Natural killer cell (primary cell): ENCODE data around the gene ROBO1. TPM values are rescaled to one million over a fixed set of nuclear protein-coding genes. Genes with fewer than 3 reads are reported as not detected.

Experiments
- ATAC-seq, 3 donors: fragments of 150-1000 bp in 2 of 3; fragments of 200-7000 bp in 1 of 3; cut with Tn5 transposase; 1 replicate in 1 of 3; 2 replicates in 2 of 3; pipeline ENCODE4 v1.10.0; 2021; ENCODE audit warnings: mild to moderate bottlenecking in 2 of 3, moderate library complexity in 2 of 3
- DNase-seq, 2 donors: peaks; one replicate each; pipeline versions ENCODE4 v3.0.0 to v3.0.0-alpha.2; 2013 to 2021; ENCODE audit warnings: mixed read lengths in 1 of 2
- H3K27ac ChIP-seq: one replicate; pipeline ENCODE4 v1.5.1; 2013; ENCODE audit warnings: mild to moderate bottlenecking, low read length
- H3K27me3 ChIP-seq: one replicate; pipeline ENCODE4 v1.6.1; 2013; ENCODE audit warnings: low read length; ENCODE audit not compliant: control insufficient read depth, insufficient read depth
- H3K36me3 ChIP-seq: one replicate; pipeline ENCODE4 v1.6.1; 2013; ENCODE audit warnings: low read length; ENCODE audit not compliant: control insufficient read depth, insufficient read depth
- H3K4me1 ChIP-seq: one replicate; pipeline ENCODE4 v1.6.1; 2013; ENCODE audit warnings: low read length; ENCODE audit not compliant: control insufficient read depth, insufficient read depth
- H3K4me3 ChIP-seq: one replicate; pipeline ENCODE4 v1.5.1; 2013; ENCODE audit warnings: low read length
- H3K9me3 ChIP-seq: one replicate; pipeline ENCODE4 v1.6.1; 2013; ENCODE audit warnings: low read length; ENCODE audit not compliant: control insufficient read depth, insufficient read depth
- H3K27ac Mint-ChIP-seq, 2 donors: one replicate each; pipeline ENCODE4 v1.8.0; 2022; ENCODE audit warnings: mild to moderate bottlenecking in 2 of 2, mixed read lengths in 2 of 2, moderate library complexity in 1 of 2
- H3K27me3 Mint-ChIP-seq, 2 donors: one replicate each; pipeline ENCODE4 v1.8.0; 2022; ENCODE audit warnings: low read depth in 2 of 2, mixed read lengths in 2 of 2
- H3K36me3 Mint-ChIP-seq: one replicate; pipeline ENCODE4 v1.8.0; 2022; ENCODE audit warnings: mixed read lengths
- H3K4me1 Mint-ChIP-seq, 2 donors: one replicate each; pipeline ENCODE4 v1.8.0; 2022; ENCODE audit warnings: mixed read lengths in 2 of 2
- H3K4me3 Mint-ChIP-seq: one replicate; pipeline ENCODE4 v1.8.0; 2022; ENCODE audit warnings: mild to moderate bottlenecking, moderate library complexity, mixed read lengths
- H3K9me3 Mint-ChIP-seq, 2 donors: one replicate each; pipeline ENCODE4 v1.8.0; 2022; ENCODE audit warnings: mixed read lengths in 2 of 2
- CTCF ChIP-seq: fragments of 200-600 bp; IDR thresholded peaks from one replicate; pipeline ENCODE4 v1.8.0; 2022; ENCODE audit warnings: antibody characterized with exemption
- WGBS: methylation state at CpG from one replicate; pipeline ENCODE4 v1.1.7; 2013; ENCODE audit warnings: missing lambda C conversion rate; ENCODE audit not compliant: insufficient coverage; 5-methylcytosine and 5-hydroxymethylcytosine counted together
- intact Hi-C: fragments of 100-400 bp; cut with micrococcal nuclease; formaldehyde crosslinking; loops from one replicate; pipeline ENCODE4 v1.14.2; 2022
- total RNA-seq, 4 donors: library from RNA; stranded (reverse); fragments of 120-200 nt in 1 of 4; gene quantifications; one replicate each; pipeline versions ENCODE4 v1.2.3 to v1.2.4, GENCODE V29; 2013 to 2022

The ROBO1 gene
- total RNA-seq, 3 donors from 2014 or later (not counting 1 experiment from before 2014, with no cell fraction given) = 0.07 TPM; not detected in 2

- Mint-ChIP-seq H3K4me3 (no peak overlapping the region), H3K36me3 (no peaks in the 10 kb centered on the region), H3K4me1 (no peaks in the 10 kb centered on the region), H3K27ac (no peak overlapping the region), H3K9me3 (peaks cover 9 to 10% of the 10 kb centered on the region in 2 donors), H3K27me3 (no peaks in the 10 kb centered on the region)
- no peaks in the 10 kb centered on the region for H3K4me1 ChIP-seq
- no peak for DNase-seq
- H3K4me3 ChIP-seq = no peak overlapping the region
- no peaks in the 10 kb centered on the region for H3K36me3 ChIP-seq
- TF ChIP-seq CTCF = no peak
- intact Hi-C loops = no loop called here
- H3K27me3 ChIP-seq = no peaks in the 10 kb centered on the region
- no peak overlapping the region for H3K27ac ChIP-seq
- no peaks in the 10 kb centered on the region for H3K9me3 ChIP-seq
- ATAC-seq = no peak
- no CpG with 5 or more reads among the region's 1 CpG for WGBS
Measured at GRCh38 chr3:79436387-79436786, 331.4 kb downstream of the ROBO1 start.

GRCh38 chr3:79427081-79427480 is 340.7 kb downstream of the ROBO1 start:
- DNase-seq (no peak), ATAC-seq (no peak)
- Histone ChIP-seq H3K27ac (no peak overlapping the region), H3K4me3 (no peak overlapping the region), H3K27me3 (no peaks in the 10 kb centered on the region), H3K36me3 (no peaks in the 10 kb centered on the region), H3K4me1 (no peaks in the 10 kb centered on the region), H3K9me3 (no peaks in the 10 kb centered on the region)
- Mint-ChIP-seq H3K4me3 (no peak overlapping the region), H3K27me3 (no peaks in the 10 kb centered on the region), H3K9me3 (peaks cover 8 to 11% of the 10 kb centered on the region in 2 donors), H3K27ac (no peak overlapping the region), H3K4me1 (no peaks in the 10 kb centered on the region), H3K36me3 (no peaks in the 10 kb centered on the region)
- intact Hi-C loops = no loop called here
- 69% methylated on average over 5 of the region's 5 CpGs for WGBS
- TF ChIP-seq CTCF = no peak

GRCh38 chr3:79424811-79425210 is 343.0 kb downstream of the ROBO1 start:
- 78% methylated on average over 3 of the region's 3 CpGs for WGBS
- H3K9me3 Mint-ChIP-seq = peaks cover 6 to 7% of the 10 kb centered on the region in 2 donors

More at GRCh38 chr3:79424811-79425210, 343.0 kb downstream of the ROBO1 start:
- ATAC-seq = no peak
- H3K4me1 ChIP-seq = no peaks in the 10 kb centered on the region
- DNase-seq = no peak
- no peaks in the 10 kb centered on the region for H3K9me3 ChIP-seq
- no peak overlapping the region for H3K4me3 ChIP-seq
- no peaks in the 10 kb centered on the region for H3K36me3 Mint-ChIP-seq
- intact Hi-C loops = no loop called here
- no peaks in the 10 kb centered on the region for H3K27me3 ChIP-seq
- H3K27ac ChIP-seq = no peak overlapping the region
- H3K36me3 ChIP-seq = no peaks in the 10 kb centered on the region
- TF ChIP-seq CTCF = no peak
- H3K4me1 Mint-ChIP-seq = no peaks in the 10 kb centered on the region
- no peak overlapping the region for H3K4me3 Mint-ChIP-seq
- H3K27ac Mint-ChIP-seq = no peak overlapping the region
- no peaks in the 10 kb centered on the region for H3K27me3 Mint-ChIP-seq
